Glomerular visceral epithelial cell (primary cell): ENCODE data around the gene CTNNBL1.
"Not testable (repeated sequence)": the region's sequence is repeated elsewhere in the genome, so short reads cannot be mapped to it uniquely, and the experiment has no call there.

ENCODE experiments used
- DNase-seq: peaks from one replicate; pipeline ENCODE4 v3.0.0-alpha.2; 2016; ENCODE audit errors: extremely low spot score

CTNNBL1 gene

GRCh38 chr20:37711001-37711400, 17.2 kb downstream of the CTNNBL1 start:
- no peak for DNase-seq

- no peak for DNase-seq
Observed at GRCh38 chr20:37711994-37712964, 18.4 kb downstream of the CTNNBL1 start.

GRCh38 chr20:37713396-37713795, 19.6 kb downstream of the CTNNBL1 start:
- DNase-seq = no peak

GRCh38 chr20:37714978-37715672, 21.3 kb downstream of the CTNNBL1 start:
- no peak for DNase-seq

GRCh38 chr20:37721751-37722150, 27.9 kb downstream of the CTNNBL1 start:
- DNase-seq = no peak

GRCh38 chr20:37722312-37722711, 28.5 kb downstream of the CTNNBL1 start:
- not testable (repeated sequence) for DNase-seq

GRCh38 chr20:37723668-37724067, 29.8 kb downstream of the CTNNBL1 start:
- DNase-seq = no peak

GRCh38 chr20:37725165-37725564, 31.3 kb downstream of the CTNNBL1 start:
- no peak for DNase-seq

- DNase-seq = no peak
Observed at GRCh38 chr20:37725855-37726254, 32.0 kb downstream of the CTNNBL1 start.

GRCh38 chr20:37726321-37726720, 32.5 kb downstream of the CTNNBL1 start:
- no peak for DNase-seq

GRCh38 chr20:37726971-37727956, 33.4 kb downstream of the CTNNBL1 start:
- no peak for DNase-seq

- DNase-seq = no peak
Observed at GRCh38 chr20:37727957-37728634, 34.3 kb downstream of the CTNNBL1 start.

- DNase-seq = no peak
Observed at GRCh38 chr20:37728635-37728983, 34.8 kb downstream of the CTNNBL1 start.

GRCh38 chr20:37729452-37729851, 35.6 kb downstream of the CTNNBL1 start:
- DNase-seq = no peak

- DNase-seq = no peak
Observed at GRCh38 chr20:37729909-37730308, 36.1 kb downstream of the CTNNBL1 start.

GRCh38 chr20:37733416-37733815, 39.6 kb downstream of the CTNNBL1 start:
- DNase-seq = no peak

- no peak for DNase-seq
Observed at GRCh38 chr20:37734228-37734985, 40.6 kb downstream of the CTNNBL1 start.

GRCh38 chr20:37735541-37735940, 41.7 kb downstream of the CTNNBL1 start:
- DNase-seq = no peak

- DNase-seq = no peak
Observed at GRCh38 chr20:37736132-37736531, 42.3 kb downstream of the CTNNBL1 start.

GRCh38 chr20:37737826-37738420, 44.1 kb downstream of the CTNNBL1 start:
- DNase-seq = no peak
